Medulla oblongata (tissue), 1 donor: ENCODE results near the gene TMEM108.

Experiments used
- DNase-seq: peaks from one replicate; pipeline ENCODE4 v3.0.0-alpha.2; 2015; ENCODE audit errors: extremely low spot score

Gene TMEM108

DNA sequence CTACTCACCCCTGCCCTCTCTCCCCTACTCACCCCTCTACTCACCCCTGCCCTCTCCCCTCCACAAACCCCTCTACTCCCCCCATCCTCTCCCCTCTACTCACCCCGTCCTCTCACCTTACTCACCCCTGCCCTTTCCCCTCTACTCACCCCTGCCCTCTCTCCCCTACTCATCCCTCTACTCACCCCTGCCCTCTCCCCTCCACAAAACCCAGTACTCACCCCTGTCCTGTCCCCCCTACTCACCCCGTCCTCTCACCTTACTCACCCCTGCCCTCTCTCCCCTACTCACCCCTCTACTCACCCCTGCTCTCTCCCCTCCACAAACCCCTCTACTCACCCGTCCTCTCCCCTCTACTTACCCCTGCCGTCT is 375.8 kb downstream of the TMEM108 start:
- DNase-seq: no peak

GRCh38 chr3:133418361-133418760 is 380.2 kb downstream of the TMEM108 start:
- DNase-seq: no peak

DNA sequence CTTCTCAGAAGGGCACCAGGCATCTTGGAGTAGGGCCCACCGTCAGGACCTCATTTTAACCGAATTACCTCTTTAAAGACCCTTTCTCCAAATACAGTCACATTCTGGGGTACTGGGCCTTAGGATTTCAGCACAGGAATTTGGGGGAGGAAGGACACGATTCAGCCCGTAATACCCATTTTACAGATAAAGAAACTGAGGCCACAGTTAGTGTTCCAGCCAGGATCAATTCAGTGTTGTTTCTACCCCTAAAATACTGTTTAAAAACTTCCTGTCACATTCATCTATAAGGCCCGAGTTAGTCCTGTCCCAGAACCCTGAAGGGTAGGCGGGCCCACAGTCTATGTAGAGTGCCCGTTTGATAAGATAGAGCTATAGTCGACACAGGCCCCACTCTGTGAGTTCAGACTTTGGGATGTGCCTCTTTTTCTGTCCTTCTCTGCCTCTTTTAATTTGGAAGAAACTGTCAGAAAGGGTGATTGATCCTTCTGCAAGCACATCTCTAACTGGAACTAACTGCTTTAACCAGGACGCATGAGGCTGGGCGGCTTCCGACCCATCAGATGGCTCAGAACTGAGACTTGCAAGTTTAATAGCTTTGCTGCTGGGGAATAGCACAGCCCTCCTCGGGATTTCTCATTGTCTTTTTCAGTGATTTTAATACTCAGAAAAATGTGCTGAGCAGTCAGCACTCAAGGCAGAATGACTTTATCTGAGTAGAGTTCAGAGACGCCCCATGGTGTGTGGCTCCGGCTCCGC is 381.1 kb downstream of the TMEM108 start:
- no peak for DNase-seq

DNA sequence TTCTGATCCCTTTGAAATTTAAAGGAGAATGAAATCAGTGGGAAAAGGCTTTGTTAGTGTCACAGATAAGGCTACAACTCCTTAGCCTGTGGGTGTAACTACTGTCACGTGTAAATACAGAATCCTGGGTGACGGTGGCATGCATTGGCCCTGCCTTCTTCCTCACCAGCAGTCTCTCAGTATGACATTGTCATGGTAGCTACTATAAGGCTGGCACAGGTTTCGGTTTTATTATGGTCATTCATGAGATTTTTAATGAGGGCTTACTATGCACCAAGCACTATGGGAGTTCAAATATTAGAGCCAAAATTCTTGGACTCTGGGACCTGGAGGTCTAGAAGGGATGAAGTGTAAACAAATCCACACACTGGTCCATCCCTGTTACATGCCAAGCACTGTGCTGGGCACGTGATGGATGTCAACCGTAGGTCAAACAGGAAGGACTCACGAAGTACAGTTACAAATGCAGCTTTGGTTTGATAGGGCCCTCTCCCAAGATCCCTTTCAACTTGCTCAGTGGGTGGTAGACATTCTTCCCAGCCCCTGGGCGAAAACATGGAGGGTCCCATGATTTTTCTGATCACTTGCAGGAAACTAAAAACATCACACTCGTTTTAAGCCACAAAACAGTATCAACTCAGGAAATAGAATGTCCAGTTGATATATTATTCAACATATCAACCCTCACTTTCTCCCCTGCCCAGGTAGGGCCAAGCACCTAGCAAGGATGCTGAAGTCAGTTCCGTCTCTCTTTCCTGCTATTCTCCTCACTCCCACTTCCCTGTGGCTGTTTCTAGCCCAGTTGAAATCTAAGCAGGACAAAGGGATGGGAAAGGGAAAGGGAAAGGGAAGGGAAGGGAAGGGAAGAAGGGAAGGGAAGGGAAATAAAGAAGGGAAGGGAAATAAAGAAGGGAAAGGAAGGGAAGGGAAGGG is 387.0 kb downstream of the TMEM108 start:
- DNase-seq: no peak

- DNase-seq: no peak
Measured at GRCh38 chr3:133425898-133426297, 387.7 kb downstream of the TMEM108 start.

- DNase-seq: no peak
Measured at GRCh38 chr3:133426721-133427120, 388.5 kb downstream of the TMEM108 start.

GRCh38 chr3:133428552-133428951 is 390.4 kb downstream of the TMEM108 start:
- DNase-seq: no peak

GRCh38 chr3:133429063-133429462 is 390.9 kb downstream of the TMEM108 start:
- DNase-seq: no peak

DNA sequence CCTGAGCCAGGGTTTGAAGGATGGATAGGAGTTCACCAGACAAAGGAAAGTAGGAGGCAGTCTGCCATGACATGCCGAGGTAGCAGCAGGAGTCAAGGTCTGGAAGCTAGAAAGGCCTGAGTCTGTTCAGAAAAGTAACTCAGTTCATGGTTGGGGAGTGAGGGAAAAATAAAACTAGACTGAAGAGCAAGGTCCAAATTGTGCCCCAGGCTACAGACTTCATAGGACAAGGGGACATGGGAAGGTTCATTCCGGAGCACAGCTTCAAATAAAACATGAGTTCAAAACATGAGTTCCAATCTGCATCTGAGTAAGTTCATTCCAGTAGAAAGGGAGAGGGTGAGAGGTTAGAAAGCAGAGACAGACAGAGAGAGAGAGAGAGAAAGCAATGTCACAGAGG is 401.4 kb downstream of the TMEM108 start:
- no peak for DNase-seq

GRCh38 chr3:133440652-133441051 is 402.5 kb downstream of the TMEM108 start:
- no peak for DNase-seq

GRCh38 chr3:133441867-133442270 is 403.7 kb downstream of the TMEM108 start:
- no peak for DNase-seq

DNA sequence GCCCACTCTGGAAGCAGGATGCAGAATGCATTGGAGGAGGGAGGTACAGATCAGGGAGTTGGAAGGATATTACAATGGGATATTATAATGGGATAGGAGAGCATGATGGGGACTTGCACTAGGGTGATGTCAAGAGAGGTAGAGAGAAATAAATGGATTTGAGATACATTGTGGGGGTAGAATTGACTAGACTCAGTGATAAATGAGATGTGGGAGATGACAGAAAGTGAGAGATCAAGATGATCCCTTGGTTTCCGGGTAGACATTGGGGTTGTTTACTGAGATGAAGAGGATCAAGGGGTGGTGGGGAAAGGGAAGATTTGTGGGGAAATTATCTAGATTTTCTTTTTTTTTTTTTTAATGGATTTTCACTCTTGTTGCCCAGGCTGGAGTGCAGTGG is 404.3 kb downstream of the TMEM108 start:
- no peak for DNase-seq

DNA sequence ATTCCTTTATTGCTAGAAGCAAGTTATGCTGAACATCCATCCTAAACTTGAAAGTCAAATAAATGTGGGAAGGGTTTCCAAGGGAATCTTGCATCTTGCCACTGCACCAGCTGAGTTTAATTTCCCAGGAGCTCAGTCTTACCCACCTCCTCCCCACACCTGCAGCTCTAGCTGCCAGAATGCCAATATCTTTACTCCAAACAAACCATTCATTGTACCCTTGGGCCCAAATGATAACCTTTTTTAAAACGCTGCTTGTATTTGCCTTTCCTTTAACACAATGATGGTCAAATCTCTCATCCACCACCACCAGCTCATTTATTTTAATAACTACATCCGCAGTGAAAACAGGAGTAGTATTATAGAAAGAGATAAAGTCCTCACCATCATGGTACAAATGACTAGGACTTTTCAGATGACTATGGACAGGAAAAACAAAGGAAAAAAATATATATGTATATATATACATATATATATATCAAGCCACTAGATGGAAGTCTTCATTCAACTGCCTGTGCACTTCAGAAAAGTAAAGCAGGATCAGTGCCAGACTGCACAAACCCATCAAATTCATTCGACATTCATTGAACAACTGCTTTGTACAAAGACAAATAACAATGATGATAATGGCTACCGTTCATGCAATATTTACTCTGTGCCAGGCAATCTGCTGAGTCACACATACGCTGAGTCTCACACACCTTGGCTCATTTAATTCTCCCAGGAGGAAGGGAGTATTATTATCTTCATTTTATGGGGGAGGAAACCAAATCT is 405.6 kb downstream of the TMEM108 start:
- DNase-seq: no peak

GRCh38 chr3:133444423-133444774 is 406.2 kb downstream of the TMEM108 start:
- no peak for DNase-seq

- DNase-seq: no peak
Measured at GRCh38 chr3:133445108-133445507, 406.9 kb downstream of the TMEM108 start.
